Left lung (tissue), 10 donors: ENCODE results near the gene GRK4. TPM values are rescaled to one million over a fixed set of nuclear protein-coding genes. Genes with fewer than 3 reads are reported as not detected.
"Not testable (repeated sequence)": the region's sequence is repeated elsewhere in the genome, so short reads cannot be mapped to it uniquely, and the experiment has no call there.

Source experiments
- ATAC-seq: fragments of 200-7000 bp; cut with Tn5 transposase; one replicate; pipeline ENCODE4 v1.9.1; 2020; ENCODE audit warnings: moderate library complexity
- DNase-seq, 4 donors: peaks; one replicate each; pipeline ENCODE4 v3.0.0-alpha.2; 2013 to 2020
- H3K27ac ChIP-seq, 2 donors: fragments of 200-600 bp; sonication (generic) in 1 of 2; one replicate each; pipeline versions ENCODE4 v1.5.0 to v1.8.0; 2020 to 2021
- H3K27me3 ChIP-seq, 2 donors: fragments of 200-600 bp; sonication (generic) in 1 of 2; one replicate each; pipeline versions ENCODE4 v1.5.0 to v1.8.0; 2020 to 2021
- H3K36me3 ChIP-seq, 2 donors: fragments of 200-600 bp; sonication (generic) in 1 of 2; one replicate each; pipeline versions ENCODE4 v1.5.0 to v1.8.0; 2020 to 2021
- H3K4me1 ChIP-seq, 2 donors: fragments of 200-600 bp; one replicate each; pipeline ENCODE4 v1.8.0; 2021
- H3K4me3 ChIP-seq, 2 donors: fragments of 200-600 bp; sonication (generic) in 1 of 2; one replicate each; pipeline versions ENCODE4 v1.5.0 to v1.8.0; 2020 to 2021; ENCODE audit warnings: mild to moderate bottlenecking in 1 of 2
- H3K9me3 ChIP-seq, 2 donors: fragments of 200-600 bp; sonication (generic) in 1 of 2; one replicate each; pipeline versions ENCODE4 v1.5.0 to v1.8.0; 2020 to 2021
- intact Hi-C, 2 donors: fragments of 100-400 bp; cut with DNase I; formaldehyde crosslinking; loops; one replicate each; pipeline versions ENCODE4 v1.11.2 to v1.14.2; 2022
- polyA plus RNA-seq, 6 donors: library from polyadenylated mRNA; unstranded; fragments of 120-200 nt; gene quantifications; one replicate each; pipeline ENCODE4 v1.2.1, GENCODE V29; 2013; ENCODE audit not compliant: insufficient read length in 6 of 6
- total RNA-seq, 2 donors: library from RNA; stranded (reverse); fragmentation: NEBNext Ultra II Directional; extraction: Animal tissue kit (Norgen Biotek cat#: 25700); gene quantifications; one replicate each; pipeline ENCODE4 v1.2.1, GENCODE V29; 2021
- TF ChIP-seq, protein P1 (sequence below), 2 donors: fragments of 200-600 bp; sonication (generic) in 1 of 2; IDR thresholded peaks; one replicate each; pipeline versions ENCODE4 v1.5.0 to v1.8.0; 2021; ENCODE audit warnings: antibody characterized with exemption in 2 of 2
- donor health status: DM: no; HTN: yes; CAD: no.
- donor health status: DM: no; HTN: no; CAD: no.

Gene GRK4
- total and polyA plus RNA-seq, 8 donors: 5.3 to 23.0 (median 15.9) TPM

GRCh38 chr4:2968381-2968780 lies 5.0 kb downstream of the GRK4 start:
- no peak overlapping the region for H3K4me3 ChIP-seq
- no peaks in the 10 kb centered on the region for H3K27me3 ChIP-seq
- intact Hi-C loops: no loop called here
- ATAC-seq: no peak
- H3K4me1 ChIP-seq: peaks cover 0 to 12% of the 10 kb centered on the region in 2 donors
- TF ChIP-seq, protein P1, sequence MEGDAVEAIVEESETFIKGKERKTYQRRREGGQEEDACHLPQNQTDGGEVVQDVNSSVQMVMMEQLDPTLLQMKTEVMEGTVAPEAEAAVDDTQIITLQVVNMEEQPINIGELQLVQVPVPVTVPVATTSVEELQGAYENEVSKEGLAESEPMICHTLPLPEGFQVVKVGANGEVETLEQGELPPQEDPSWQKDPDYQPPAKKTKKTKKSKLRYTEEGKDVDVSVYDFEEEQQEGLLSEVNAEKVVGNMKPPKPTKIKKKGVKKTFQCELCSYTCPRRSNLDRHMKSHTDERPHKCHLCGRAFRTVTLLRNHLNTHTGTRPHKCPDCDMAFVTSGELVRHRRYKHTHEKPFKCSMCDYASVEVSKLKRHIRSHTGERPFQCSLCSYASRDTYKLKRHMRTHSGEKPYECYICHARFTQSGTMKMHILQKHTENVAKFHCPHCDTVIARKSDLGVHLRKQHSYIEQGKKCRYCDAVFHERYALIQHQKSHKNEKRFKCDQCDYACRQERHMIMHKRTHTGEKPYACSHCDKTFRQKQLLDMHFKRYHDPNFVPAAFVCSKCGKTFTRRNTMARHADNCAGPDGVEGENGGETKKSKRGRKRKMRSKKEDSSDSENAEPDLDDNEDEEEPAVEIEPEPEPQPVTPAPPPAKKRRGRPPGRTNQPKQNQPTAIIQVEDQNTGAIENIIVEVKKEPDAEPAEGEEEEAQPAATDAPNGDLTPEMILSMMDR (IDR thresholded peaks at IDR 0.05): no peak
- no peaks in the 10 kb centered on the region for H3K36me3 ChIP-seq
- no peaks in the 10 kb centered on the region for H3K9me3 ChIP-seq
- DNase-seq: no peak
- no peak overlapping the region for H3K27ac ChIP-seq

- intact Hi-C loops: no loop called here
- no peaks in the 10 kb centered on the region for H3K27me3 ChIP-seq
- ATAC-seq (no peak), DNase-seq (no peak)
- H3K27ac ChIP-seq: no peak overlapping the region
- no peaks in the 10 kb centered on the region for H3K4me1 ChIP-seq
- no peaks in the 10 kb centered on the region for H3K36me3 ChIP-seq
- H3K9me3 ChIP-seq: no peaks in the 10 kb centered on the region
- TF ChIP-seq, protein P1 (IDR thresholded peaks at IDR 0.05): no peak
- no peak overlapping the region for H3K4me3 ChIP-seq
Observed at GRCh38 chr4:2971275-2971674, 7.9 kb downstream of the GRK4 start.

DNA sequence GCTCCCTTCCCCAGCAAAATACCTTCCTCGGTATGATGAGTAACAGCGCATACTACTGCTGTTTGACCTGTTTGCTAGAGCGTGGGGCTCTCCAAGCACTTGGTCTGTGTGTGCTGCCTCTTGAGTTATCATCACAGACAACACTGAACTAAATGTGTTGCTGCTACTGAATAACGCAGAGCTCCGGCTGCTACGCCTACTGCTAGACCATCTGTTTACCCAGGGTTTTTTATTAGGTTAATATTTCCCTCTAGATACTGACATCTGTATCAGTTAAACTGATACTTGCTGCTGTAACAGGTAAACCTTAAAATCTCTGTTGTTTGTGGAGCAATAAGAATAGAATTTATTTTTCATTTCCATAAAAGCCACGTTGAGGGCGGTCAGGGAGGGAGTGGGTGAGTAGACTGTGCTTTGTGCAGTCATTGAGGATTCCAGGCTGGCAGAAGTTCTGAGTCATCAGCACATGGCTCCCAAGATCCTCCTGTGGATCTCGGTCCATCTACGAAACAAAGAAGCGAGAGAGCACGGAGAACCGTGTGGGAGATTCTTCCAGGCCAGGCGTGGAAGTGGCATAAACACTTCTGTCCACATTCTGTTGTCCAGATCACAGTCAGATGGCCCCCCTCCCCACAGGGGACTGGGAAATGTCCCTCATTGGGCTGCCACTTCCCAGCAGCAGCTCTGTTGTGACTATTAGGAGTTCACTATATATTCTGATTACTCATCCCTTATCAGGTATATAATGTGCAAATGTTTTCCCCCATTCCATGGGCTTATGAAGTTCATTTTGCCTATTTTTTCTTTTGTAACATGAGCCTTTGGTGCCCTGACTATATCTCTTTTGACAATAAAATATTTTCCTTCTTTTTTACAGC lies 14.1 kb downstream of the GRK4 start:
- intact Hi-C loops: no loop called here
- Histone ChIP-seq H3K27me3 (no peaks in the 10 kb centered on the region), H3K9me3 (peaks cover 0 to 18% of the 10 kb centered on the region in 2 donors), H3K4me1 (no peaks in the 10 kb centered on the region), H3K4me3 (no peak overlapping the region), H3K36me3 (no peaks in the 10 kb centered on the region), H3K27ac (no peak overlapping the region)
- ATAC-seq (peak; percentile 48), DNase-seq (no peak)
- TF ChIP-seq, protein P1 (IDR thresholded peaks at IDR 0.05): no peak

DNA sequence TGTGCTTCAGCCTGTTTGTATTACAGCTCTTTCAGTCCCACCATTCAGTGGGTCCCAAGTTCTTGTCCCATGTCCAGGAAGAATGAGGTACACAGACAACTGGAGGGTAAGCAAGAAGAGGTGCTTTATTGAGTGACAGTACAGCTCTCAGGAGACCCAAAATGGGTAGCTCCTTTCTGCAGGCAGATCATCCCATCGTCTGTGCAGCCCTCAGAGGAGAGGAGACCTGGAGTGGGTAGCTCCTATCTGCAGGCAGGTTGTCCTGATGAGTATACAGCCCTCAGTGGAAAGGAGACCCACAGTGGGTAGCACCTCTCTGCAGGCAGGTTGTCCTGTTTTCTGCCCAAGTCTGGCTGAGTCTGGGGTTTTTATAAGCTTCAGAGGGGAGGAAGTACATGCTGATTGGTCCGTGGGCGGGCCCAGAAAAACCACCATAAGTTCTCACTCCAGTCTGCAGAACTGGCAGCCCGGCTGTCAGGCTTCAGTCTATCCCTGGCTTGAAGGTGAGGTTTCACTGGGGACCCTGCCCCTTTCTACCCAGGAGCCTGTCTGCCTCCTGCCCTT lies 18.0 kb downstream of the GRK4 start:
- TF ChIP-seq, protein P1 (IDR thresholded peaks at IDR 0.05): no peak
- no peak overlapping the region for H3K27ac ChIP-seq
- intact Hi-C loops: no loop called here
- H3K9me3 ChIP-seq: peaks cover 0 to 18% of the 10 kb centered on the region in 2 donors
- ATAC-seq (no peak), DNase-seq (no peak)
- no peaks in the 10 kb centered on the region for H3K36me3 ChIP-seq
- H3K27me3 ChIP-seq: no peaks in the 10 kb centered on the region
- H3K4me1 ChIP-seq: no peaks in the 10 kb centered on the region
- H3K4me3 ChIP-seq: no peak overlapping the region

- Histone ChIP-seq H3K36me3 (no peaks in the 10 kb centered on the region), H3K27ac (no peak overlapping the region), H3K9me3 (peaks cover 0 to 18% of the 10 kb centered on the region in 2 donors), H3K27me3 (no peaks in the 10 kb centered on the region), H3K4me1 (no peaks in the 10 kb centered on the region), H3K4me3 (no peak overlapping the region)
- DNase-seq (no peak), ATAC-seq (no peak)
- intact Hi-C loops: no loop called here
- TF ChIP-seq, protein P1 (IDR thresholded peaks at IDR 0.05): no peak
Observed at GRCh38 chr4:2982012-2982411, 18.6 kb downstream of the GRK4 start.

DNA sequence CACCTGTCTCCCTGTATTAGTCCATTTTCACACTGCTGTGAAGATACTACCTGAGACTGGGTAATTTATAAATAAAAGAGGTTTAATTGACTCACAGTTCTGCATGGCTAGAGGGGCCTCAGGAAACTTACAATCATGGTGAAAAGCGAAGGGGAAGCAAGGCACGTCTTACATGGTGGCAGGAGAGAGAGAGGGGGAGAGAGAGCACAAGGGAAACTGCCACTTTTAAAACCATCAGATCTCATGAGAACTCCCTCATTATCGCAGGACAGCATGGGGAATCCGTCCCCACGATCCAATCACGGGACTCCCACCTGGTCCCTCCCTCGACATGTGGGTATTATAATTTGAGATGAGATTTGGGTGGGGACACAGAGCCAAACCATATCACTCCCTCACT lies 20.3 kb downstream of the GRK4 start:
- DNase-seq, ATAC-seq, H3K27me3 ChIP-seq, H3K36me3 ChIP-seq, H3K4me1 ChIP-seq, H3K27ac ChIP-seq, intact Hi-C loops, H3K4me3 ChIP-seq: not testable (repeated sequence)
- peaks cover 0 to 18% of the 10 kb centered on the region in 2 donors for H3K9me3 ChIP-seq
